Activated T-cell treated with anti-CD3 and anti-CD28 coated beads for 4 hours (primary cell): ENCODE results near the gene C2orf92.
A peak's percentile ranks its signal among the peaks of the same experiment; 100 is the strongest.
"Not testable (repeated sequence)": the region's sequence is repeated elsewhere in the genome, so short reads cannot be mapped to it uniquely, and the experiment has no call there.

Experiments
- DNase-seq: peaks from one replicate; pipeline ENCODE4 v3.0.0-alpha.2; 2020

Gene C2orf92

DNA sequence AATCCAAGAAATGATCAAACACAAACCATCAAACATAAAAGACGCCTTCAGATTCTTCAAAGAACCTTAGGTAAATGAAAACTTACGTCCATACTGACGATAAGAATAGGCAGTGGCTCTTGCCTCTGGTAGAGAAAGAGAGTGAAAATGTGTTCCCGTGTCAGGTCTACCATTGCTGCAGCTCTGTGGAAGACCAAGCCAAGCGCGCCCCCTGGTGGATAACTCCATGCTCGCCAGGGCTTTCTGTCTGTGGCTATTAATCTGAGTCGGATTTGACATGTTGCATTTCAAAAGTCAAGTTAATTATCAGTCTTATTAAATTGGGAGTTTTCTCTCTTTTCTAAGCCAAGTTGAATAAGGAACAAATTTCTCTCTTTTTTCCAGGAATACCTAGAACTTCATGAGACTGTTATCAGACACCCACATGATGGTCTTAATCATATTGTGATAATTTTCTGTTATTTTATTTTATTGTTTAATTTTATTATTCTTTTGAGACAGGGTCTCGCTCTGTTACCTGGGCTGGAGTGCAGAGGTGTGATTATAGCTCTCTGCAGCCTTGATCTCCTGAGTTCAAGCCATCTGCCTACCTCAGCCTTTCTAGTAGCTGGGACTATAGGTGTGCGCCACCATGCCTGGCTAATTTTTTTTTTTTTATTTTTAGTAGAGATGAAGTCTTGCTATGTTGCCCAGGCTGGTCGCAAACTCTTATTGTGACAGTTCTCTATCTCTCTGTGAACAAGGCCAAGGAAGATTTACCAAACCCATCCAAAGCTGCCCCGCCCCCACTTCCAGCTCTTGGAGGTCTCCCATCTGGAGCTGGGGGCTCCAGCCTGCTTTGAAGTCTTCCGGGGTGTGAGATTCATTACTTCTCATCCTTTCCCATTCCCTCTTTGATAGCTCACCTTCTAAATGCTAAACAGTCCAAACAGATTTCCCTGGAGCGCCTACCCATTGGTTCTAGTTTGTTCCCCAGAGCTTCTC lies 28.0 kb downstream of the C2orf92 start:
- peak; percentile 93 for DNase-seq

DNA sequence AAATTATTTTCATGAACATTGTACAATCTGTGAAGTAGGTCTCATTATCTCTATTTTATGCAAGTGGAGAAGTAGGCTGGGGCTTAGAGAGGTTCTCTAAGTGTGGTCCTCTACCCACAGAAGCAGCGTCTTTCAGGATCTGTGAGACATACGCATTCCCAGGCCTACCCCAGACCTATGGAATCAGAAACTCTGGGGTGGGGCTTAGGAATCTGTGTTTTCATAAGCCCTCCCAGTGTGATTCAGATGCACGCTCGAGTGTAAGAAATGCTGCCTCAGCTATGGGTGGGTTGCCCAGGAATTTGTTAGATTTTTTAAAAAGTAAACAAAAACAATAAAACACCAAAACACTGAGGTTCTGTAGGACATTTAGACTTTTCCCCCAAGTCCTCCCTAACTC lies 29.0 kb downstream of the C2orf92 start:
- DNase-seq = no peak

DNA sequence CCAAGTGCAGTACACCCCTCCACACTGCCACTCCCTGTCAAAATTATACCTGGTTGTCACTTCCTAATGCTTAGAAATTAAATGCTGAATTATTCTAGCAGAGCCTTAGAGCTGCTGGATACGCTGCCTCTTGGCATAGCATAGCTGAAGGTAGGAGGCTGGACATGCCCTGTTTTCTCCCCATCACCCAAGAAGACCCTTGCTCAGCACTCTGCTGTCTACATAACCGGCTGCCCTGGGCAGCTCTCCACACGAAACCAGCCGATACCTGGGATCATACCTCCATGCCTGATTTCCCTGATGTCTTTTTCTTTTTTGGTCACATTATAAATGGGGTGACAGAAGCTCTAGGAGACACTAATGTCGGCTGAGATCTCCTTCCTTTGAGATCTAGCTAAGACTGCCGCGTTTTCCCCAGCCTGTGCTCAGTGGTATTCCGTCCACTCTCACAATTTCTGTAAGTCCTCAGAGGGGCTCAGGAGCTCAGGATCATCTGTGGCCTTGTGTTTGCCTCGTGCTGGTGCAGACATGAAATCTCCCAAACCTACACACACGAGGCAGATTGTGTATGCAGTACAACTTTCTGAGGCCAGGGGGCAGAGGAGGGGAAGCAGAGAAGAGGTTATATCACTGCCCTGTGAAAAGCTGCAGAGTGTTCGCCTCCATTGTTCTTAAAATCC lies 30.4 kb downstream of the C2orf92 start:
- DNase-seq = peak; percentile 67

DNA sequence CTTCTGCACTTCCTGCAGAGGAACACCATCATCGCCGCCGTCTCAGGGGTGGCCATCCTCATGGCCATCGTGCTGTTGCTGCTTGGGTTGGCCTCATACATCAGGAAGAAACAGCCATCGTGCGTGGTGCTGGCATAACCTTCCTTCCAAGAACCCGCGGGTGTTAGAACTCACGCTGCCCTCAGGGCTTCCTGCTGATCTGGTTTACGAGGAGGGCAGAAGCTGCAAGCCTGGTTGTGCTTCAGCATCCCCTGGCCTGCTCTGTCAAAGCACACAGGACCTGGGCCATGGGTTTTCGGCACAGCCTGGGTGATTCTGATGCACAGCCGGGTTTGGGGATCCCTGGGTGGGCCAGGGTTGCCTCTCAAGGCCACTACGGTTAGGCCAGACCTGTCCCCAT lies 31.7 kb downstream of the C2orf92 start:
- no peak for DNase-seq

DNA sequence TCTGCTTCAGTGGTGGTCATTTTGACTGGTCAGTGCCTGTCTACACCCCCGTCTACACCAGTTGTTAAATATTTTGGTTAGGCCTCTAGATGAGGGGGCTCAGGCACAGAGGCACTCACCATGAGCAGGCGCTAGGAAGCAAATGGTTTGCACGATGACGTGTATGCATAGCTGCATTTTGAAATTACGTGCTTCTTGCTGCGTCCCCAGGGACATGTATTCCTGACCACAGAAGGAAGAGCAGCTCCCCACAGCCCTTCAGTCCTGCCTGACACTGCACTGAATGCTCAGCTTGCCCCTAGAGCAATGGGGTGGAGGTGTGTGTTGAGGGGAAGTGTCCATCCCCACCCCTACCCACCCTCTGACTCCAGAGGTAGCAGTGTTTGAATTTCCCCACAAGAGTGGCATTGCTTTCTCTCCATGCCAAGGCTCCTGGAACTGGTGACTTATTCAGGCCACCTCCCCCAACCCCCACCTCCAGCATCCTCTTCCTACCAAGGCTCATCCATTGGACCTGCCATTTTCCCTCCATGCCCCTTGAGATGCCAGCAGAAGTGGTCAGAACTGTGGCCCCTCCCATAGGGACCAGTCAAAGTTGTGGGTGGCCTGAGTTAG lies 32.4 kb downstream of the C2orf92 start:
- DNase-seq = no peak

DNA sequence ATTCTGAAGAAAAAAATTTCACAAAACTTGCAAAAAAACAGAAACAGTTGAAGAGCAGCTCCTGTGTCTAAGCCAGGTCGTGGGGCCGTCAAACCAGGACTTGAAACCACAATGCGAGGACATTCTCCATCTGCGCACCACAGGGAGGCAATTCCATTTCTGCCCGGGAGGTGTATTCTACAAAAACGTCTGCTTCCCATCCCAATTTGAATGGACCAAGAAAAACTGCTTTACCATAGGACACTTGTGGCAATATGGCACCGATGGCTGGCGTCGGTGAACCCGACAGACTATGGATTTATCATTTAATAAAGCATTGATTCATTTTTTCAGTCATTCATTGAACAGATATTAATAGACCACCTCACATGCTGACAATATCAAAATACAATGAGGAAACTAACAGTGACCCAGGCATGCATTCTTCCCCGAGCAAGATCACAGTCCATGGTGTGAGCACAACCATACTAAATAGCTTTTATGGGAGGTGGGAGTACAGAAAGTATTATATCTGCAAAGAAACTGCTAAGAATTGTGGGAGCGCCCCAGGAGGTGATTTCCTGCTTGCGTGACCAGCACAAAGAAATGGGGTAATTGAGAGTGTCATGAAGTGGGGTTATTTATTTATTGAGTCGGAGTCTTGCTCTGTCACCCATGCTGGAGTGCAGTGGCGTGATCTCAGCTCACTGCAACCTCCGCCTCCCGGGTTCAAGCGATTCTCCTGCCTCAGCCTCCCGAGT lies 33.4 kb downstream of the C2orf92 start:
- DNase-seq = no peak

DNA sequence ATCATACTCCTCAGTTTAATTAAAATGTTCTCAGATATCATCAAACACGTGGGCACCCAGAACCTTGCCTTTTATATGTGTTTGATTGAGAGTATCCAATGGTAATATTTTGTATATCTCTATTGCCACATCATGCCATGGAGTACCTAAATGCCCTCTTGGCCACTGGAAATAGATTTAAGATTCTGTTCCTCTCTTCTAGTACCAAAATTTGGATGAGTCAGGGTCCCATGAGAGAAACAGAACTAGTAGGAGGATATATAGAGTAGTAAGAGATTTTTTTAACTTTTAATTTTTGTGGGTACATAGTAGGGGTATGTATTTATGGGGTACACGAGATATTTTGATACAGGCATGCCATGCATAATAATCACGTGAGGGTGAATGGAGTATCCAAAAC lies 34.2 kb downstream of the C2orf92 start:
- DNase-seq = no peak

DNA sequence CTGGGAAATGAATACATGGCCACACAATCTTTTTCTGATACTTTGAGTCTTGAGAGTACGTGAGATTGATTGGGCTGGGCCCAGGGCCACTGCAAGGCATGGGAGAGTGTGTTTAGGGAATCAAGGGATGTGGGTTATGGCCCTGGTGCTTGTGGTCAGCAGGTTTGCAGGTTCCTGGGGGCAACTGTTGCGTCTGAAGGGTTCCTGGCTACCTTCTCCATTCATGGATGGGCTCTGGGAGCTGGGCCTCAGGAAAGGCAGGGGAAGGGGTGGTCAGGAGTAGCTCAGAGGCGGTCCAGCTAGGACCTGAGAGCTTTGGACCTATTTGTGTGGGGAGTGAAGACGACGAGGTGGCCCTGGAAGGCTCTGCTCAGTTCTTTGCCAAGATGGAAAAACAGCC lies 35.5 kb downstream of the C2orf92 start:
- DNase-seq = no peak

DNA sequence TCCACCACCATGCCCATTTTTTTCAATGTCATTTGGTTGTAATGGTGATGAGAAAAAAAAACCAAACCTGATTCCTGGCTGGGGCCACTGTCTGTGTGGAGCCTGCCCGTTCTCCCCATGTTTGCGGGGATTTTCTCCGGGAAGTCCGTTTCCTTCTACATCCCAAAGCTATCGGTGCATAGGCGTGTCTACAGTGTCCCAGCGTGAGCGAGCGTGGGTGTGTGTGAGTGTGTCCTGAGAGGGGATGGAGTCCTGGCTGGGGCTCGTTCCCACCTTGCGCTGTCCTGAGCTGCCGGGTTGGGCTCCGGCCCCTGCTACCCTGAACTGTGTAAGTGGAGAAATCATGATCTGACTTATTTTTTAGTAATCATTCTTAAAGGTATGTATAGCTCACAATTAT lies 36.6 kb downstream of the C2orf92 start:
- no peak for DNase-seq

DNA sequence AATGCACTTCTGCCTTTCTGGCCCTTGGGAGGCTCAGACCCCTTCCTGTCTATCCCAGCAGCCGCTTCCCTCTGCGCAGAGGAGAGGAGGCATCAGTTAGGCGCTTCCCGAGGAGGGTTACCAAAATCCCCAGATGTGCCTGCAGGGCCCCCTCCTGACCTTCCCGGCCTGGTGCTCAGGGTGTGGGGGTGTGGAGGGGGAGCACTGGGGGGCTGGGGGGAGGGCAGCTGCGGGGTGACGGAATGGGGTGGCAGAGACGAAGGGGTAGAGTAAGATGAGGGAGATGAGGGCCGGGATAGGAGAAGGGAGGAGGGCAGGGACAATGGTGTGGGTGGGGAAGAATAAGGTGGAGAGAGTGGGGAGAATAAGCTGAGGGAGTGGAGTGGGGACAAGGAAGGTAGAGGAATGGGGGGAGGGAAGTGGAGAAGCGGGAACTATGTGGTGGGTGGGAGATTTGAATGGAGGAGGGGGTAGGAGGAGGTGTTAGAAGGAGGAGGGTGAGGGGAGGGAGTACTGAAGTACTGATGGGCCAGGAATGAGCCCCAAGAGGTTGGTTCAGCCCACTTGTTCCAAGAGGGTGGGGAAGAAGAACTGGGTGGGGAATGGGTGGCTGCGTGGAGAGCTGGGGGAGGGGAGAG lies 37.3 kb downstream of the C2orf92 start:
- no peak for DNase-seq

DNA sequence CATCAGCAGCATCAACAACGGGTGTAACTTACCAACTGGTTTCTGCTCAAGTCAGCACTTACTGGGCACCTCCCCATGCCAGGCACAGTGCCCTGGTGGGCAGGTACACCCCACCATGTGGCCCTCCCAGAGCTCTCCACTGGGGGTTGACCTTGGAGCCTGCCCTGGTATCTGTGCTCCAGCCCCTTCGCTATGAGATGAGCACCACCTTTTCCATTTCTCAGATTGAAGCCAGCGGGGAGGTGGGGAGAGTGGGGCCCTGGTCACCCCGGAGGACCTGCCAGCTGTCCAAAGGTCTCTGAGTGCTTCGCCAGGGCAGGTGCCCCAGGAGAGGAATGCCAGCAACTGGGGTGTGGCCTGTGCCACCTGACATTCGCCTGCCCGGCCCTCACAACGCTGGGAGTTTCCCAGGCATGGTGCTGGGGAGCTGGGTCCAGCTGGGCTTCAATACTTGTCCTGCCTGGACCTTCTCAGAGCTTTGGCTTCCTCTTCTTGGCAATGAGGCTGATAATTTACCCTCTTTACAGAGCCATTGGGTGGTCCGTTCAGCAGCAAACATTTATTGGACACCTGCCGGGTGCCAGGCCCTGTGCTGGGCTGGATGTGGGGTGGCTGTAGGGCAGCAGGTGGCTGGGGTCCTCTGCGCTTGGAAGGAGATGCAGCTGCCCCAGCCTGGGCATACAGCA lies 38.0 kb downstream of the C2orf92 start:
- no peak for DNase-seq

DNA sequence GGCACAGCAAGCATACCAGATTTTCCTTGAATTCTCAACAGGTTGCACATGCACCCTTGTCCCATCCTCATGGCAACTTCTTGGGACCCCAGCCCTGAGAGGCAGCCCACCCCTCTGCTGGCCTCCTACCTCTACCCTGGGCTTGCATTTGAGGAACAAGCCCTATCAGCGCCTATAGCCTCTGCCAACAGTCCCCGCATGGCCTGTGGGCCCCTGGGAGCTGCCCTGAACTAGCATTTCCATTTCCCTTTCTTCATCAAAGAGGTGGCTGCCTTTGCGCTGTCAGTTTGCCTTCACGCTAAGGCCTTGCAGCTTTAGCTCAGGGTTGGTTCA lies 38.5 kb downstream of the C2orf92 start:
- DNase-seq = no peak

DNA sequence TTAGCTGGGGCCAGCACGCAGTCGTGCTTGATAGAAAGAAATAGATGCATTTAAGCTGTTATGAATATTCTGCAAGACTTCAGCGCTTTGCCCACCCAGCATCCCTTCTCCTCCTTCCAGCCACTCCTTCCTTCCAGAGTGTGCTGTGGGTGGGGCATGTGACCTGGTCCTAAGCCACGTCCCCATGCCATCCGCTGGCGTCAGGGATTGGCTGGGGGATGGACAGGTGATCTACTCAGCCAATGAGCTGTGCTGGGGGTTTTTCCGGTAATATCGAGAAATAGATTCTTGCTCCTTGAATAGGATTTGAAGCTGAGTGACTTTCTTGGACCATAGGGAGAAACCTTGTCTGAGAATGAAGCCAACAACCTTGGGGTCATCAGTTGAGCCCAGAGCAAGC lies 39.1 kb downstream of the C2orf92 start:
- no peak for DNase-seq

DNA sequence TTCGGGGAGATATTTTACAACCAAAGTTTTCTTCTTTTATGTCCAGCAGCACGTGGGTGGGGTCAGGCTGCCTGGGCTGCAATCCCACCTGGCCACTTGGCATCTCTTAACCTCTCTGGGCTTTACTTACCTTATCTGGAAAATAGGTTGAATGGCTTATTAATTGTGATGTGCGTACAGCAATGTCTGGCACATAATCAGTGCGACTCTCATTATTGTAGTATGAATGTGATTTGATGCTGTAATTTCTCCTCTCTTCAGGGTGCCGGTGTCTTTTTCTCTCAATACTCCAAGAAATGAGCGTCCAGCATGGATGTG lies 41.8 kb downstream of the C2orf92 start:
- DNase-seq = no peak

DNA sequence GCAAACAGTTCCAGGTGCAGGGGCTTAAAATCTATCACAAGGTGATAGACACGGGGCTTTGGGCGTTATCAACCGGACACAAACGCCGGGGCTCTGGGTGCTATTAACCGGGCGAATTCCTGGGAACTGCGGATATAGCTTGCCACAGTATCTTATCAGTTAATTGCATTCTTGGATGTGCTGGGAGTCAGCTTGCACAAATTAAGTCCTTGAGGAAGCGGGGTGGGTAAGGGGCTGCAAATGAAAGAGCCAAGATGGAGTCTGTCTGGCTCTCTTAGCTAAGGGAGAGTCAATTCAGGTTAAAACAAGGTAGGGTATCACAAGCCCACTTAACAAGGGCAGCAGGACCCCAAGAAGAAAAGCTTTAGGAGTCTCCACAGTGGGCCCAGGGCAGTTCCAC lies 42.7 kb downstream of the C2orf92 start:
- DNase-seq = not testable (repeated sequence)

DNA sequence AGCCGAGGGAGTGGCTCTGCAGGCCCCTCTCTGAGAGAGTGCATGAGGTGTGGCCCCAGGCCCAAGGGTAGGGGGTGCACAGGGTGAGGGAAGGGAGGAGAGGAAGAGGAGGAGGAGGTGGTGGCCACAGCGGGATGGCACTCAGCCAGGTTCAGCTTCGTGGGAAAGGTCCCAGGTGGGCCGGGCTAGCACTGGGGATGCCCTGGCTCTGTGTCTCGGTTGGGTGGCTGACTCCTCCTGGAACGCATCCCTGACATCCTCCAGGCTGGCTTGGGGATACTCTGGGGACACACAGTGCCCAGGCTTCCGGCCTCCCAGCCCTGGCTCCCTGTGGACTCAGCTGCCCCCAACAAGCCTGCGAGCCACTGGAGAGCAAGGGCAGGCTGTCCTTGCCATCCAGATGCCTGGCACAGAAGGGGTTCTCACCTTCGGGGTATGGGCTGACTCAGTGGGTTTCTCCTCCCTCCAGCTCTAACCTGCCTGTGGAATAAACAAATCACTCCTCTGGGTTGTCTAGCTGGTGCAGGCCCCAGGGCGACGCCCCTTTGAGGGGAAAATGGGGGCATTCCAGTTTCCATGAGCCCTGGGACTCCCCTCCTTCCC lies 43.3 kb downstream of the C2orf92 start:
- peak; percentile 37 for DNase-seq

DNA sequence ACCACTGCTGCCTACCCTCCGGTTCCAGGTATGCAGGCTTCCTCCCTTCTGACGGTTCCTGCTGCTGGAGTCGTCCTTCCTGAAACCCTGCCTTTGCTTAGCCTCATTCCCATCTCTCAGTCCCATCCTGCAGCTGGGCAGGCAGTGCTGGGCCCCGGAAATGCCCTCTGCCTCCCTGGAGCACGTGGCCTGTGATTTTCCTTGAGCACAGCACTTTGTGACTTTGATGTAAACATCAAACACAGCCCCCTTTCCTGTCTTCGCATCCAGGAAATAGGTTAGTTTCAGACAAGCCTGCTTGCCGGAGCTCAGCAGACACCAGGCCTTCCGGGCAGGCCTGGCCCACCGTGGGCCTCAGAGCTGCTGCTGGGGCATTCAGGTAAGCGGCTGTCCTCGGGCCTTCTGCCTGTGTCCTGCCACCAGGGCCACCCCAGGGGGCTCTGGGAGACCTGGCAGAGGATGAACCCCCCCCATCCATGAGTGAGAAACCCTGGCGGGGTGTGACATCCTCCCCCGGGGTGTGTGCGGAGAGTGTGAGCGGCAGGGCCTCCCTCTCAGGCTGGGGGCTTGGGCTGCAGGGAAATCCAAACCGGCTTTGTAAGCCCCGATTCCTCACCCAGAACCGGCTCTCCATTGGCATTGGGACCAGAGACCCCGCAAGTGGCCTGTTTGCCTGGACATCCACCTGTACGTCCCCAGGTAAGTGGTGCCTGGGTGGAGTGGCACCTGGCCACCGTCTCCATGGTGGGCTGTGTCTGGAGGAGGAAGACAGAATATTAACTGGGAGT lies 44.0 kb downstream of the C2orf92 start, which contains the start of gene ZAP70:
Gene ZAP70 (plus strand): TSS at position 281 of the 788 bp plus-strand sequence. CDS start 10,461 bp downstream, outside the sequence.
- DNase-seq = peak; percentile 35

DNA sequence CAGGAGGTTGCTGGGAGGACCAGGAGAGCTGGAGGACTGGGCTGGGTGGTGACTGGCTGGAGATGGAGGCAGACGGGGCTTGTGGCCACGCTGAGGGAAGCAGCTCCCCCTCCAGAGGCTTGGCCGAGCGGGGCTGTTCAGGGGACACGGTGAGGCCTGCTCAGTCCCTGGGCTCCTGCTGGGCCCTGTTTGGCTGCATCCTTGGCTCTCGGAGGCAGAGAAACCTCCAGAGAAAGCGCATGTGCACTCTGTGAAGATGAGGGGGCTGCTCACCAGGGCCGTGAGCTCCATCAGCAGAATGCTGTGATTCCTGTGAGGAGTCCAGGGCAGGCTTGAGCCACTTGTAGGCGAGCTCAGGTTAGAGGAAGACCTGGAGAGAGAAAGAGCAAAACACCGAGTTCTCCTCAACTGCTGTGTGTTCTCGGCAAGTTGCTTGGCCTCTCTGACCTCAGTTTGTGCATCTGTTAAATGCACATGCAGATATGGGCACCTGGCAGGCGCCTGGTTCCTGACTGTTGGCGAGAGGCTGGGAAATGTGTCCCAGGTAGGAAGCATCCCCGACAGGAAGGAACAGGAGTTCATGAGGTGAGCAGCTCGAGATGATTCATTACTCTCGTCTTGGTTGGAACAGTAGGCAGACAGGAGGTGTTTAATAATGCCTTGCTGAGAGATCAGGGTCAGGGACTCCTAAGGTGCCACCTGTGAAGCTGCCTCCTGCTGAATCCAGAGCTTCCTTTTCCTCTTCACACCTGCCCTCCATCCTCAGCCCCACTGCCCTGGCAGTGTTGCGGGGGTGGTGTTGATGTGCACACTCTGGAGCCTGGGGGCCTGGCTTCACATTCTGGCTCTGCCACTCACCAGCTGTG lies 44.8 kb downstream of the C2orf92 start:
- DNase-seq = no peak

DNA sequence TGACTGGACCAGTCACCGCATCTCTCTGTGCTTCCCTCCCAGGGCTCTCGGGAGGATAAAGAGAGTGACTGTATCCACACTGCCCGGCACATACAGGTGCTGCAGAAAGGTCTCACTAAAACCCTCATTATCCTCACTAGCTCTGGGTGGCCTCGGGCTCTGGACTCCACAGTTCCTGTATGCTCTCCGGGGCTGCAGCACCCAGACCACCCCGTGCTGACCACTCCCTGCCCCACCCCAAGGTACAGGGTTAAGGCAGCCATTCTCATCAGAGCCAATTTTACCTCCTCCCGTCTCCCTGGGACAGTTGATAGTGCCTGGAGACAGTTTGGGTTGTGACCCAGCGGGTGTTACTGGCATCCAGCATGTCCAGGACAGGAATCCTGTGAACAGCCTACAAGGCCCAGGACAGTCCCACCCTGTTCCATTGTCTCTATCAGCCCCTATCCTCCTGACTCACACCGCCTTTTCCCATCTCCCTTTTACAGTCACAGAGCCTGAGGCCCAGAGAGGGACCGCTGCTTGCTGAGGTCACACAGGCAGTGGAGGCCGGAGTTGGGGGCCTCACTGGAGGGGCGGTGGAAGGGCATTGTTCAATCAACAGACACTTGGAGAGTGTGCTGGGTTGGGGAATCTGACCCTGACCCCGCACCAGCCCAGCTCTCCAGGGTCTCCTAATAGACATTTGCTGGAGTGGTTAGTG lies 45.6 kb downstream of the C2orf92 start:
- DNase-seq = no peak
